Measurements from ENCODE around the gene BOLA2.
"Not testable (repeated sequence)": the region's sequence is repeated elsewhere in the genome, so short reads cannot be mapped to it uniquely, and the experiment has no call there.

GRCh38 chr16:29405249-29405648, 48.9 kb downstream of the BOLA2 start:
- not testable (repeated sequence) for TF ChIP-seq MAZ (IDR thresholded peaks at IDR 0.05; ENCODE audit: borderline replicate concordance, low read depth, low read length); RAD21 (conservative IDR thresholded peaks at IDR 0.05 in 1 of 2, IDR thresholded peaks at IDR 0.05 in 1 of 2); JUNB (IDR thresholded peaks at IDR 0.05); POLR2A (IDR thresholded peaks at IDR 0.05; ENCODE audit: low read length); BHLHE40 (IDR thresholded peaks at IDR 0.05; ENCODE audit: low read depth, low read length); BCL3 (IDR thresholded peaks at IDR 0.05); CTCF (IDR thresholded peaks at IDR 0.05); ESRRA (IDR thresholded peaks at IDR 0.05; ENCODE audit: borderline replicate concordance, low read length); REST (IDR thresholded peaks at IDR 0.05)
